GM19455 (cell line): ENCODE measurements around the gene CTNS.
"Not testable (repeated sequence)": the region's sequence is repeated elsewhere in the genome, so short reads cannot be mapped to it uniquely, and the experiment has no call there.

Experiments used
- ATAC-seq: cut with Tn5 transposase; IDR thresholded peaks from one replicate; pipeline ENCODE4 v1.9.1; 2021; ENCODE audit not compliant: unreplicated experiment

The CTNS gene

DNA sequence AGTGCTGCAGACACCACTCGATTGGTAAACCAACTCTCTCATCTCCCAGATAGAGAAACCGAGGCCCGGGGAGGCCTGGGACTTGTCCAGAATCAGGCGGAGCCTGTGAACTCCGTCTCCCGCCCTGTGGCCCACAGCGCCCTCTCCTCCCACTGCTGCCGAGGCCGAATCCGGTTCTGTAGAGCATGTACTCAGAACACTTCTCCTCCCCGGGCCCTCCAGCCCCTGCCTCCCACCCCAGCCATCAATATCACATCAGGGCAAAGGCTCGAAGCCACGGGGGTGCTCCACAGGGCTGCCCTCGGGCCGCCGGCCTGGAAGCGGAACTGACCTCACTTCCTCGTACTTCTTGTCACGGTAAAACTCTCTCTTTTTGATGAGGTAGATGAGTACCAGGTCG lies 45.0 kb downstream of the CTNS start:
- ATAC-seq = no peak

- ATAC-seq = no peak
Observed at GRCh38 chr17:3682033-3682432, 45.5 kb downstream of the CTNS start.

GRCh38 chr17:3683054-3683511 lies 46.5 kb downstream of the CTNS start:
- ATAC-seq = peak; percentile 64

- no peak for ATAC-seq
Observed at GRCh38 chr17:3685174-3685573, 48.6 kb downstream of the CTNS start.

GRCh38 chr17:3688027-3688553 lies 51.5 kb downstream of the CTNS start:
- no peak for ATAC-seq

DNA sequence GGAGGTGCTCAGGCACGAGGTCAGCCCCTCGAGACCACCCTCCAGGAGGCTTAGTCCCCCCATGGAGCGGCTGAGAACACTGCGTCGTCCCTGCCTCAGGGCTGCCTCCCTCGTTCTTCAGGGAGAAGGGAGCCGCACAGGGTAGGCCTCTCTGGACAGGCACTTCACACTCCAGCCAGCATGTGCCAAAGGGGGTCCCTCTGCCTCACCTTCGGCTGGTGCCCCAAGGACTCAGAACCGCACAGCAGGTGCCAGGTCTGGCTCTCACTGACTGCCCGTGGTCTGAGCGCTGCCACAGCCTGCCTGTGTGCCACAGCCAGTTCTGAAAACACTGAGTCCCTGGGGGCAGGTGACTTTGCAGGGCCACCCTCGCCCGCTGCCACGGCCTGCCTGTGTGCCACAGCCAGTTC lies 52.3 kb downstream of the CTNS start:
- no peak for ATAC-seq

DNA sequence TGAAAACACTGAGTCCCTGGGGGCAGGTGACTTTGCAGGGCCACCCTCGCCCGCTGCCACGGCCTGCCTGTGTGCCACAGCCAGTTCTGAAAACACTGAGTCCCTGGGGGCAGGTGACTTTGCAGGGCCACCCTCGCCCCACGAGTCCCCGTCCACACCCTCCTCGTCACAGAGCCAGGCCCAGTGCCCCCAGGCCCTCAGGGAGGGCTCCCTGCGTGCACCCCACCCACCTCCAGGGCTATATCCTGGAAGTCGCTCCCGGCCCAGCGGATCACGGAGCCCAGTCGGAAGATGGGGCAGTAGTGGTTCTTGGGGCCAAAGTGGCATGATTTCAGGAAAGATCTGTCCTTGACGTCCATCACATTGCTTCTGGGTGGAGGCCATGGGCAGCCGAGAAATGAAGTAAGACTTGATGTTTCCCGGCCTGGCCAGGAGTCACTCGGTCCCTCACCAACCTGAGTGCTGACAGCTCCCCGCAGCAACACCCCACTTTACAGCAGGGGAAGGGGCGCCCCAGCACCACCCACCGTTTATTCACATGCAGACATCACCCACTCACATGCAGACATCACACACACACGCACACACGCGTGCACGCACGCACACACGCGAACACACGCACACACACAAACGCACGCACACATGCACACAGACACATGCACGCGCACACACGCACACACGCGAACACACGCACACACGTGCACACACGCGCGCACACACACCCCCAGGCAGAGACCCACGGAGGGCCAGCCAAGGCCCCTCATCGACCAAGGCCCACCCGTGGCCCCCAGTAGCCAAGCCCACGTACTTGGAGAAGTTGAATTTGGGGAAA lies 52.9 kb downstream of the CTNS start:
- no peak for ATAC-seq

DNA sequence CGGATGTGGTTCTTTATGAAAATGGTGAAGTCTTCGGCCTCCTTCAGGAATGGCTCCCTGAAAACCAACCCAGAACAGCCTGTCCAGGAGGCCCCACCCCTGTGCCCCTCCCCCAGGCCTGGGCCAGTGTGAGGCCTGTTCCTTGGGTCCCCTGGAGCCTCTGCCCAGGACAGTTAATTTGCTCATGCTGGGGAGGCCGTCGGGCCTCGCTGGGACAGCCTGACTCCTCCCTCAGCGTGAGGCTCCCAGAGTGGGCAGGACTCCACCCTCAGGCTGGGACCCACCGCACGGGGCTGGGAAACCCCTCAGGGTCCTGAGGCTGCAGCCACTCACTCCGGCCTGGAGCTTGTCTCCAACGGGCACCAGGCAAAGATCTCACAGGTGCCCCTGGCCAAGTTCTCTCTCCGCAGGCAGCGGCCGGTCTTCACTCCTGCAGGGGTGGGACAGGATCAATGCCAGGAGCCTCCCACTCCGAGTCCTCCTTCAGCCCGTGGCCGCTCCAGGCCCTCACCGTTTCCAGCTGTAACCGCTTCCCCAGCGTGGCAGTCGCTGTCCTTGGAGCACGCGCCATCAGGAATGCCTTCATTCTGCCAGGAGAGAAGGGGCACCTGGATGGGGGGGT lies 53.6 kb downstream of the CTNS start:
- no peak for ATAC-seq

DNA sequence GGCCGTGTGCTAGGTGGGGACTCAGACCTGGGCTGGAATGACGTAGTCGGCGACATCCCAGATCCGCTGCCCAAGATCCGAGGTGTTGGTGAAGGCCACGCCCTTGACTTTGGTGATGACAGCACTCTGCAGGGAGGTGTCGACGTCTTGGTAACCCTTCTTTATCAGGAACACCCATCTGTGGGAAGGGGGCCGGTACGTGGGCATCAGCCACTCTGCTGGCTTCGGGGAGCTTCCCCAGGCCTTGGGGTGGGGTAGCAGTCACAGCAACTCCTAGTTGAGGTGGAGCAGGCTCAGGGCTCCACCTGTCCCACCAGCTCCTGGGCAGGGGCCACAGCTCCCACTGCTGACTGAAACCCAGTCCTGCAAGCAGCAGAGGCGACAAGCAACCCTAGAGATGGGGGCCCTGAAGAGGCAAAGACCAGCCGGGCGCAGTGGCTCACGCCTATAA lies 55.1 kb downstream of the CTNS start:
- no peak for ATAC-seq

DNA sequence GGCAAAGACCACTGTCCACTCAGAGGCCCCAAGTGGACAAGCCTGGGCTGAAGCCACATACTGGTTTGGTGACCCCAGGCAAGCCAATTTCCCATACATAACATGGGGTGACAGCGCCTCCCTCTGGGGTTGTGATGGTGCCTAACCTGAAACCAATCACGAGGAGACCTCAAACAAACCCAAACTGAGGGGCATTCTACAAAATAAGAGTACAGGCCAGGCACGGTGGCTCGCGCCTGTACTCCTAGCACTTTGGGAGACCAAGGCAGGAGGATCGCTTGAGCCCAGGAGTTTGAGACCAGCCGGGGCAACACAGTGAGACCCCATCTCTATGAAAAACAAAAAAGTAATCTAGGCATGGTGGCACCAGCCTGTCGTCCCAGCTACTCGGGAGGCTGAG lies 55.8 kb downstream of the CTNS start:
- no peak for ATAC-seq

DNA sequence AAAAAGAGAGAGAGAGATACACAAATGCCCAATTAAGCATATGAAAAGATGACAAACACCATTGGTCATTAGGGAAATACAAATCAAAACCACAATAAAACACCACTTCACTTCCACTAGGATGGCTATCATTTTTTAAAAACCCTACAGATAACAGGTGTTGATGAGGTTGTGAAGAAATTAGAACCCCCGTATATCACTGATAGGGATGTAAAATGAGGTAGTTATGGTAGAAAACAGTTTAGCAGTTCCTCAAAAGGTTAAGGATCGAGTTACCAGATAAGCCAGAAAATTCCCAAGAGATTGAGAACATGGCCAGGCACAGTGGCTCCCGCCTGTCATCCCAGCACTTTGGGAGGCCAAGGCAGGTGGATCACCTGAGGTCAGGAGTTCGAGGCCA lies 56.6 kb downstream of the CTNS start:
- ATAC-seq = no peak

- ATAC-seq = no peak
Observed at GRCh38 chr17:3693829-3694231, 57.3 kb downstream of the CTNS start.

- no peak for ATAC-seq
Observed at GRCh38 chr17:3695129-3695722, 58.7 kb downstream of the CTNS start.

GRCh38 chr17:3695723-3696411 lies 59.3 kb downstream of the CTNS start, which contains the start of gene P2RX5:
Gene P2RX5 (minus strand): TSS chr17:3696155. CDS start chr17:3696005, 150 bp downstream.
- no peak for ATAC-seq

DNA sequence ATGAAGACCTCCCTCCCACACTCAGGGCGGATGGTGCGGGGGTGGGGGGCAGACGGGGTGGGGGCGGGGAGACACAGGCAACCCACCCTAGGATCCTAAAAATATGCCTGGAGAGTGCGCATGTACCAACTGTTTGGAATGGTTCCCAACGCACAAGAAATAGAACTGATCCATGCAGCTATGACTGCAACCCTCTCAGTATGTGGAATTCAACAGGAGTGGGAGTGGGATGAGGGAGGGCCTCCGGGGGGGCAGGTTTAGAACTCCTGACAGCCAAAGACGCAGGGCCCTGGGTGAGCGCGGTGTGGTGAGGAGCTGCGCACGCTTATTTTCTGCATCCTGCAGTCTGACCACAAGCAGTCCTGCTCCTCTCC lies 60.5 kb downstream of the CTNS start:
- ATAC-seq = no peak

- ATAC-seq = no peak
Observed at GRCh38 chr17:3698139-3698538, 61.6 kb downstream of the CTNS start.

GRCh38 chr17:3699951-3700350 lies 63.4 kb downstream of the CTNS start:
- no peak for ATAC-seq

DNA sequence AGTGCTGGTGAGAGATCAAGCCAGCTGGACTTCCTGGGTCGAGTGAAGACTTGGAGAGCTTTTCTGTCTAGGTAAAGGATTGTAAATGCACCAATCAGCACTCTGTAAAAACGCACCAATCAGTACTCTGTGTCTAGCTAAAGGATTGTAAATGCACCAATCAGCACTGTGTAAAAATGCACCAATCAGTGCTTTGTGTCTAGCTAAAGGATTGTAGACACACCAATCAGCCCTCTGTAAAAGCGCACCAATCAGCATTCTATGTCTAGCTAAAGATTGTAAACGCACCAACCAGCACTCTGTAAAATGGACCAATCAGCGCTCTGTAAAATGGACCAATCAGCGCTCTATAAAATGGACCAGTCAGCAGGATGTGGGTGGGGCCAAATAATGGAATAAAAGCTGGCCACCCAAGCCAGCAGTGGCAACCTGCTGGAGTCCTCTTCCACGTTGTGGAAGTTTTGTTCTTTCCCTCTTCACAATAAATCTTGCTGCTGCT lies 65.5 kb downstream of the CTNS start:
- not testable (repeated sequence) for ATAC-seq

- no peak for ATAC-seq
Observed at GRCh38 chr17:3704931-3705717, 68.6 kb downstream of the CTNS start.

DNA sequence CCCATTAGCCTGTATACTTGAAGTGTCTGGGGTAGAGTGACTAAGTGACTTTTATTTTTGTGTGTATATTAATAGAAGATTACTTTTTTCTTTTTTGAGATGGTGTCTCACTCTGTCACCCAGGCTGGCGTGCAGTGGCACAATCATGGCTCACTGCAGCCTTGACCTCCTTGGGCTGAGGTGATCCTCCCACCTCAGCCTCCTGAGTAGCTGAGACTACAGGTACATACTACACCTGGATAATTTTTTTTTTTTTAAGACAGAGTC lies 69.1 kb downstream of the CTNS start:
- not testable (repeated sequence) for ATAC-seq
